H9 (cell line): ENCODE data around the gene ZNF691. TPM values are rescaled to one million over a fixed set of nuclear protein-coding genes. Genes with fewer than 3 reads are reported as not detected.

Experiments used
- DNase-seq: peaks from one replicate; pipeline ENCODE4 v3.0.0-alpha.2; 2017
- H2AFZ ChIP-seq: one replicate; pipeline ENCODE4 v1.6.1; 2013; ENCODE audit warnings: mild to moderate bottlenecking, low read length, control low read depth, moderate library complexity
- H2AK5ac ChIP-seq: 2 replicates; pipeline ENCODE4 v1.6.1; 2013; ENCODE audit warnings: low read length, control low read depth, mixed read lengths; ENCODE audit not compliant: insufficient read length
- H2BK120ac ChIP-seq: one replicate; pipeline ENCODE4 v1.6.1; 2013; ENCODE audit warnings: low read depth, mild to moderate bottlenecking, low read length, control low read depth, inconsistent platforms; ENCODE audit not compliant: poor library complexity, severe bottlenecking
- H2BK12ac ChIP-seq: 2 replicates; pipeline ENCODE4 v1.6.1; 2013; ENCODE audit warnings: low read length, control low read depth, mixed read lengths, low read depth; ENCODE audit not compliant: insufficient read length
- H2BK15ac ChIP-seq: 2 replicates; pipeline ENCODE4 v1.6.1; 2013; ENCODE audit warnings: low read depth, low read length, control low read depth
- H2BK20ac ChIP-seq: one replicate; pipeline ENCODE4 v1.6.1; 2013; ENCODE audit warnings: low read depth, mild to moderate bottlenecking, low read length, control low read depth, inconsistent platforms; ENCODE audit not compliant: poor library complexity, severe bottlenecking
- H2BK5ac ChIP-seq: 2 replicates; pipeline ENCODE4 v1.6.1; 2013; ENCODE audit warnings: low read length, control low read depth, mixed read lengths; ENCODE audit not compliant: insufficient read length
- H3K14ac ChIP-seq: 2 replicates; pipeline ENCODE4 v1.6.1; 2013; ENCODE audit warnings: low read length, control low read depth; ENCODE audit not compliant: insufficient read depth
- H3K18ac ChIP-seq: 2 replicates; pipeline ENCODE4 v1.6.1; 2013; ENCODE audit warnings: low read depth, mild to moderate bottlenecking, mixed read lengths, low read length, control low read depth; ENCODE audit not compliant: insufficient read length
- H3K23ac ChIP-seq: 2 replicates; pipeline ENCODE4 v1.6.1; 2013; ENCODE audit warnings: low read length, control low read depth, mixed read lengths, low read depth; ENCODE audit not compliant: insufficient read length
- H3K23me2 ChIP-seq: 2 replicates; pipeline ENCODE4 v1.6.1; 2013; ENCODE audit warnings: low read depth, mild to moderate bottlenecking, mixed read lengths, low read length, control low read depth; ENCODE audit not compliant: insufficient read length, poor library complexity, severe bottlenecking
- H3K27ac ChIP-seq: 2 replicates; pipeline ENCODE4 v1.5.1; 2013; ENCODE audit warnings: low read length, control low read depth, mixed read lengths, low read depth; ENCODE audit not compliant: insufficient read length
- H3K27me3 ChIP-seq: 2 replicates; pipeline ENCODE4 v1.6.1; 2013; ENCODE audit warnings: low read length, control low read depth, inconsistent platforms; ENCODE audit not compliant: insufficient read depth
- H3K4ac ChIP-seq: 2 replicates; pipeline ENCODE4 v1.6.1; 2013; ENCODE audit warnings: low read depth, mild to moderate bottlenecking, control low read depth, inconsistent platforms, low read length, moderate library complexity
- H3K4me1 ChIP-seq: 2 replicates; pipeline ENCODE4 v1.6.1; 2013; ENCODE audit warnings: low read length, control low read depth, inconsistent platforms; ENCODE audit not compliant: insufficient read depth
- H3K4me2 ChIP-seq: 2 replicates; pipeline ENCODE4 v1.6.1; 2013; ENCODE audit warnings: low read length, control low read depth, mixed read lengths; ENCODE audit not compliant: insufficient read length, insufficient read depth
- H3K56ac ChIP-seq: 2 replicates; pipeline ENCODE4 v1.6.1; 2013; ENCODE audit warnings: low read depth, mild to moderate bottlenecking, mixed read lengths, low read length, control low read depth; ENCODE audit not compliant: insufficient read length
- H3K79me1 ChIP-seq: 2 replicates; pipeline ENCODE4 v1.6.1; 2013; ENCODE audit warnings: low read depth, mild to moderate bottlenecking, moderate library complexity, low read length, control low read depth, inconsistent platforms; ENCODE audit not compliant: insufficient read depth, poor library complexity, severe bottlenecking
- H3K79me2 ChIP-seq: 2 replicates; pipeline ENCODE4 v1.6.1; 2013; ENCODE audit warnings: low read length, control low read depth, inconsistent platforms; ENCODE audit not compliant: insufficient read depth
- H3K9ac ChIP-seq: 2 replicates; pipeline ENCODE4 v1.6.1; 2013; ENCODE audit warnings: low read length, control low read depth, mixed read lengths; ENCODE audit not compliant: insufficient read length; ENCODE audit errors: extremely low read depth
- H3K9me3 ChIP-seq: one replicate; pipeline ENCODE4 v1.6.1; 2013; ENCODE audit warnings: low read depth, low read length, inconsistent platforms; ENCODE audit not compliant: control insufficient read depth
- H3T11ph ChIP-seq: one replicate; pipeline ENCODE4 v1.6.1; 2013; ENCODE audit warnings: mild to moderate bottlenecking, low read length, control low read depth, inconsistent platforms
- H4K20me1 ChIP-seq: one replicate; pipeline ENCODE4 v1.6.1; 2013; ENCODE audit not compliant: control insufficient read depth, insufficient read length, insufficient read depth
- H4K5ac ChIP-seq: 2 replicates; pipeline ENCODE4 v1.6.1; 2013; ENCODE audit warnings: low read depth, mild to moderate bottlenecking, mixed read lengths, low read length, control low read depth; ENCODE audit not compliant: insufficient read length
- H4K8ac ChIP-seq: replicated peaks from 2 replicates; pipeline ENCODE4 v1.6.1; 2013; ENCODE audit warnings: low read length, control low read depth, mixed read lengths, low read depth; ENCODE audit not compliant: insufficient read length
- H4K91ac ChIP-seq: 2 replicates; pipeline ENCODE4 v1.6.1; 2013; ENCODE audit warnings: low read depth, mild to moderate bottlenecking, moderate library complexity, mixed read lengths, low read length, control low read depth; ENCODE audit not compliant: insufficient read length
- H3K27ac Mint-ChIP-seq, 3 experiments: 2 replicates in 2 of 3; 3 replicates in 1 of 3; pipeline ENCODE4 v1.8.0; 2020 to 2021; ENCODE audit warnings: mixed read lengths in 3 of 3, mild to moderate bottlenecking in 1 of 3, moderate library complexity in 1 of 3
- H3K27me3 Mint-ChIP-seq: 2 replicates; pipeline ENCODE4 v1.8.0; 2021; ENCODE audit warnings: low read depth, mild to moderate bottlenecking, moderate library complexity, mixed read lengths
- H3K36me3 Mint-ChIP-seq, 3 experiments: 2 replicates in 2 of 3; 3 replicates in 1 of 3; pipeline ENCODE4 v1.8.0; 2020 to 2021; ENCODE audit warnings: low read depth in 3 of 3, mixed read lengths in 3 of 3; ENCODE audit not compliant: insufficient read depth in 1 of 3
- H3K4me1 Mint-ChIP-seq, 2 experiments: 2 replicates each; pipeline ENCODE4 v1.8.0; 2020; ENCODE audit warnings: mixed read lengths in 2 of 2
- H3K4me3 Mint-ChIP-seq, 2 experiments: 2 replicates in 1 of 2; 3 replicates in 1 of 2; pipeline ENCODE4 v1.8.0; 2020 to 2021; ENCODE audit warnings: mild to moderate bottlenecking in 2 of 2, mixed read lengths in 2 of 2, moderate library complexity in 1 of 2
- H3K9me3 Mint-ChIP-seq, 2 experiments: 2 replicates in 1 of 2; 3 replicates in 1 of 2; pipeline ENCODE4 v1.8.0; 2020; ENCODE audit warnings: mild to moderate bottlenecking in 2 of 2, mixed read lengths in 2 of 2, moderate library complexity in 1 of 2
- CTCF ChIP-seq: fragments of 200-600 bp; sonication (generic); conservative IDR thresholded peaks from 3 replicates; pipeline ENCODE4 v1.8.0; 2021; ENCODE audit warnings: antibody characterized with exemption, mild to moderate bottlenecking
- WGBS: extraction: QIAGEN DNeasy Blood & Tissue Kit; methylation state at CpG from one replicate; pipeline ENCODE4 v1.1.7; 2013; ENCODE audit warnings: missing lambda C conversion rate, low lambda C conversion rate, mixed read lengths; ENCODE audit not compliant: insufficient read length; ENCODE audit errors: extremely low coverage; 5-methylcytosine and 5-hydroxymethylcytosine counted together
- total RNA-seq: library from RNA; stranded (reverse); gene quantifications from 2 replicates; pipeline ENCODE4 v1.2.1, GENCODE V29; 2021

Gene ZNF691
- total RNA-seq, 1 experiment from 2014 or later: 20.1 TPM

- no peaks in the 10 kb centered on the region for H3K79me2 ChIP-seq
- no peak overlapping the region for H3K4ac ChIP-seq
- no peak overlapping the region for H4K91ac ChIP-seq
- no peak overlapping the region for H3K4me3 Mint-ChIP-seq
- H2AK5ac ChIP-seq: no peak overlapping the region
- no peak overlapping the region for H2BK12ac ChIP-seq
- no peak overlapping the region for H3K23ac ChIP-seq
- H2BK120ac ChIP-seq: no peak overlapping the region
- no peak for TF ChIP-seq CTCF
- H3K9ac ChIP-seq: no peak overlapping the region
- no peak overlapping the region for H3K14ac ChIP-seq
- H3K79me1 ChIP-seq: no peaks in the 10 kb centered on the region
- no peak overlapping the region for H2BK15ac ChIP-seq
- DNase-seq: peak; percentile 36
- no peak overlapping the region for H4K5ac ChIP-seq
- H3T11ph ChIP-seq: no peak overlapping the region
- H3K9me3 ChIP-seq: no peaks in the 10 kb centered on the region
- no peak overlapping the region for H4K8ac ChIP-seq
- no peaks in the 10 kb centered on the region for H4K20me1 ChIP-seq
- H3K9me3 Mint-ChIP-seq: no peaks in the 10 kb centered on the region
- no peaks in the 10 kb centered on the region for H3K27me3 ChIP-seq
- WGBS: no CpG with 5 or more reads among the region's 31 CpGs
- H3K27me3 Mint-ChIP-seq: no peaks in the 10 kb centered on the region; the same call in none of the 2 replicates
- H3K23me2 ChIP-seq: no peaks in the 10 kb centered on the region
- H3K56ac ChIP-seq: no peak overlapping the region
- no peaks in the 10 kb centered on the region for H3K4me1 ChIP-seq
- no peak overlapping the region for H3K27ac Mint-ChIP-seq
- H3K18ac ChIP-seq: no peak overlapping the region
- no peak overlapping the region for H2AFZ ChIP-seq
- H2BK5ac ChIP-seq: no peak overlapping the region
- H3K36me3 Mint-ChIP-seq: no peaks in the 10 kb centered on the region
- no peak overlapping the region for H3K4me2 ChIP-seq
- no peak overlapping the region for H3K27ac ChIP-seq
- no peak overlapping the region for H2BK20ac ChIP-seq
- H3K4me1 Mint-ChIP-seq: no peaks in the 10 kb centered on the region
These were observed 41.7 kb downstream of the ZNF691 start for GRCh38 chr1:42888013-42888633.
